Measurements from ENCODE around the gene IL21R. TPM values are rescaled to one million over a fixed set of nuclear protein-coding genes. Genes with fewer than 3 reads are reported as not detected.

IL21R gene
- total RNA-seq, 2 experiments from 2014 or later = 34.5 to 34.8 TPM

DNA sequence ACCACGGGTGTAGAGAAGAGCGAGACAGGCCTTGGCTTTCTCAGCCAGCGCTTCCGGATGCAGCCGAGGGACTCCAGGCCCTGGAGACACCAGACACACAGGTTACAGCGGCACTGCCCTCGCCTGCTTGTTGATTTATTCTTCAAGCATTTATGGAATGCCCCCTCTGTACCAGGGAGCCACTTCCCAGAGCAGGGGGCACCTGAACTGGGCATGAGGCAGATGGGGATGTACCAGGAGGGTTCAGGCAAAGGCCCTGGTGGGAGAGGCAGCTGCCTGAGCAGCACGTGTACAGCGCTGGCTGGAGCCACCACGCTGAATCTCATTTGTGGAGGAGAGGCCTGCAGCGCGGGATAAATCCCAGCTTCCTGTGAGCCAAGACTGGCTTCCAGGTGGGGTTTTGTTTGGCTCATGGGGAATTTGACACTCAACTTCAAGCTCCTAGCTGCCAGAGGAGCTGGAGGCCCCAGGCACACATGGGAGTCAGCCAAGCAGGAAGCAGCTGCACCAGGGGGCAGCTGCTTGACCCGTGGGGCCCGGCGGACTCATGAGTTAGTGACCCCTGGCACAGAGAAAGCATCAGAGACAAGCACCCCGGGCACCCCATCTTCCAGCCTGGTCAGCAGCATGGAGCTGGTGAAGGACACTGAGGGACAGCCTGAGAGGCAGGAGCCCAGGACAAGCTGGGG lies 59.7 kb downstream of the IL21R start:
- H3K9me3 Mint-ChIP-seq = no peaks in the 10 kb centered on the region
- H3K9me3 ChIP-seq (ENCODE audit: control insufficient read depth in 1 of 2, insufficient read depth in 1 of 2, low read length in 2 of 2) = no peaks in the 10 kb centered on the region
- H3K27ac Mint-ChIP-seq = no peak overlapping the region
- intact Hi-C loops (cut with DNase I, micrococcal nuclease) = no loop called here
- H3K27me3 Mint-ChIP-seq = no peaks in the 10 kb centered on the region
- TF ChIP-seq, protein P1, sequence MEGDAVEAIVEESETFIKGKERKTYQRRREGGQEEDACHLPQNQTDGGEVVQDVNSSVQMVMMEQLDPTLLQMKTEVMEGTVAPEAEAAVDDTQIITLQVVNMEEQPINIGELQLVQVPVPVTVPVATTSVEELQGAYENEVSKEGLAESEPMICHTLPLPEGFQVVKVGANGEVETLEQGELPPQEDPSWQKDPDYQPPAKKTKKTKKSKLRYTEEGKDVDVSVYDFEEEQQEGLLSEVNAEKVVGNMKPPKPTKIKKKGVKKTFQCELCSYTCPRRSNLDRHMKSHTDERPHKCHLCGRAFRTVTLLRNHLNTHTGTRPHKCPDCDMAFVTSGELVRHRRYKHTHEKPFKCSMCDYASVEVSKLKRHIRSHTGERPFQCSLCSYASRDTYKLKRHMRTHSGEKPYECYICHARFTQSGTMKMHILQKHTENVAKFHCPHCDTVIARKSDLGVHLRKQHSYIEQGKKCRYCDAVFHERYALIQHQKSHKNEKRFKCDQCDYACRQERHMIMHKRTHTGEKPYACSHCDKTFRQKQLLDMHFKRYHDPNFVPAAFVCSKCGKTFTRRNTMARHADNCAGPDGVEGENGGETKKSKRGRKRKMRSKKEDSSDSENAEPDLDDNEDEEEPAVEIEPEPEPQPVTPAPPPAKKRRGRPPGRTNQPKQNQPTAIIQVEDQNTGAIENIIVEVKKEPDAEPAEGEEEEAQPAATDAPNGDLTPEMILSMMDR (IDR thresholded peaks at IDR 0.05) = no peak
- H3K4me1 Mint-ChIP-seq (ENCODE audit: low read depth) = peaks cover 48% of the 10 kb centered on the region
- H3K4me3 ChIP-seq (ENCODE audit: low read length) = no peak overlapping the region
- POLR2A ChIA-PET = no interaction called here
- no peak overlapping the region for H3K4me3 Mint-ChIP-seq
- no peak for ATAC-seq (ENCODE audit: poor library complexity)
- no peak overlapping the region for H3K27ac ChIP-seq (ENCODE audit: low read depth in 1 of 2, low read length in 2 of 2)
- CTCF ChIA-PET = interaction anchor here (0.6 to 1.5 kb wide), 2 partner anchors 93 to 282 kb away, joined by 4 read pairs; no protein-coding TSS in a partner anchor
- peaks cover 68% of the 10 kb centered on the region for H3K4me1 ChIP-seq (ENCODE audit: insufficient read depth, low read length)
- DNase-seq = no peak
- no peaks in the 10 kb centered on the region for H3K27me3 ChIP-seq (ENCODE audit: control insufficient read depth in 1 of 2, insufficient read depth in 2 of 2, low read length in 2 of 2)
- H3K36me3 Mint-ChIP-seq (ENCODE audit: low read depth) = peaks cover 48% of the 10 kb centered on the region
- H3K36me3 ChIP-seq (ENCODE audit: insufficient read depth, low read length) = peaks cover 46% of the 10 kb centered on the region

DNA sequence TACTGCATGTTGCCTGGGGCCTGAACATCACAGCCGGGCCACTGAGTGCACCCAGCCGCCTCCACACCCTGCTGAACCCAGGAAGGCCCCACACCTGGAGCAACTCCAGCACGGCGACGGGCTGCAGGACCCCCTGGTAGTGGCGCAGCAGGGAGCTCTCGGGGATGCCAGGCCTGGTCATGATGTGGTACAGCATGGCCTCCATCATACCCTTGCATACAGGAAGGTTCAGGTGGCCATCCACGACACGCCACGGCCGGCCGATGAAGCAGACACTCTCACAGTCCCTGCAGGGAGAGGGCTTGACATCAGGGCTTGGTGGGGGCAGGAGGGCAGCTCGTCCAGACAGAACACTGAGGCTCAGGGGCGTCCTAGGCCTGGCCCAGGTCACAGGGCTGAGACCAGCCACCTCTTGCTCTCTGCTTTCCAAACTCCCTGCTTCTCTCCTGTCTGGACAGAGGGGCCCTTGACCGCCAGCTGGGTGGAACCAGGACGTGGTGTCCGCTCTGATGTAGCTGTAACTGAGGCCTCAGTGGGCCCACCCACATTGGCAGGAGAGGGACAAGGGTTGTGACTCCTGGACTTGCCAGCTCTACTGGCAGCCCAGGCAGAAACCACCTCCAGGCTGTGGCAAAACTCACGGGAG lies 60.3 kb downstream of the IL21R start:
- Mint-ChIP-seq H3K9me3 (no peaks in the 10 kb centered on the region), H3K4me3 (no peak overlapping the region), H3K4me1 (ENCODE audit: low read depth) (peaks cover 44% of the 10 kb centered on the region), H3K27me3 (no peaks in the 10 kb centered on the region), H3K36me3 (ENCODE audit: low read depth) (peaks cover 52% of the 10 kb centered on the region), H3K27ac (no peak overlapping the region)
- Histone ChIP-seq H3K27me3 (ENCODE audit: control insufficient read depth in 1 of 2, insufficient read depth in 2 of 2, low read length in 2 of 2) (no peaks in the 10 kb centered on the region), H3K9me3 (ENCODE audit: control insufficient read depth in 1 of 2, insufficient read depth in 1 of 2, low read length in 2 of 2) (no peaks in the 10 kb centered on the region), H3K4me3 (ENCODE audit: low read length) (no peak overlapping the region), H3K36me3 (ENCODE audit: insufficient read depth, low read length) (peaks cover 51% of the 10 kb centered on the region), H3K4me1 (ENCODE audit: insufficient read depth, low read length) (peaks cover 61% of the 10 kb centered on the region), H3K27ac (ENCODE audit: low read depth in 1 of 2, low read length in 2 of 2) (peak overlapping the region; percentile 9 to 63)
- ATAC-seq (ENCODE audit: poor library complexity) (no peak), DNase-seq (no peak)
- ChIA-PET CTCF (interaction anchor here (1.5 kb wide), 1 partner anchor 283 kb away, joined by 4 read pairs; no protein-coding TSS in a partner anchor), POLR2A (interaction anchor here (0.6 to 2.3 kb wide), 4 partner anchors 10 to 350 kb away, joined by 3 to 8 read pairs (median 4); partner anchors contain the start of genes GTF3C1 and KATNIP)
- TF ChIP-seq, protein P1 (IDR thresholded peaks at IDR 0.05) = no peak
- intact Hi-C loops (cut with DNase I, micrococcal nuclease) = no loop called here

DNA sequence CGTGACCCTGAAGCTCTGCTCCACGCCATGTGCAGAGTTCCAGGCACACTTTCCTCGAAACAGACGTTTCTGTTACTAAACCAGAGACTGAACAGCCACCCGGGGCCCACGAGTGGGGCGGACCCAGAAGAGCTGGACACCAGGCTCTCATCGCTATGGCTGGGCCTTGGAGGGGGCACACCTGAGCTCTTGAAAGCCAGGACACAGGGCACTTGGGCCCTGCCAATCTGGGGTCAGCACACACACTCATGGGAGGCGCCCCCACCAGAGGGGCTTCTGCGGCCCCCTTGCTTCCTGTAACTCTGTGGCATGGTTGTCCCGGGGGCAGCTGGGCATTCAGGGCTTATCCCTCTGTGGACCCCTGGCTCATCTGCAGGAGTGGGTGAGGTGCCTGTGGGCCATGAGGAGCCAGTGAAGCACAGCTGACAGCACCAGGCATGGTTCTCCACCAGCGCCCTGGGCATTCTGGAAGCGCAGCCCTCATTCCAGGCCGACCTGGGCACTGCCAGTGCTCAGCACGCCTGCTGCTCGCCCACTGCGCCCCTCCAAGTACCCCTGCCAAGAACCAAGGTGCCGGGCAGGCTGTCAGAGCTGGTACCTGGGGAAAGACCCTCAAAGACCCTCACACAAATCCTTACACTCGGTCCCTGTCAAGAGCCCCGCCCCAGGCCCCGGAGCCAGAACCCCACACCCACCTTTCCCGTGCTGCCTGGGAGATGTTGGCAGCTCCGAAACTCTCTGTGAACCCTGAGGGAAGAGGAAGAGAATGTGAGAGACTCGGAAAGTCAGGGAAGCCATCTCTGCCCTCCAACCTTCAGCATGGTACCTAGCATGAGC lies 61.1 kb downstream of the IL21R start:
- ChIA-PET CTCF (interaction anchor here (1.5 kb wide), 1 partner anchor 283 kb away, joined by 4 read pairs; no protein-coding TSS in a partner anchor), POLR2A (interaction anchor here (0.6 to 2.3 kb wide), 8 partner anchors 11 to 351 kb away, joined by 3 to 8 read pairs (median 3); partner anchors contain the start of genes GTF3C1 and KATNIP)
- Histone ChIP-seq H3K9me3 (ENCODE audit: control insufficient read depth in 1 of 2, insufficient read depth in 1 of 2, low read length in 2 of 2) (no peaks in the 10 kb centered on the region), H3K36me3 (ENCODE audit: insufficient read depth, low read length) (peaks cover 58% of the 10 kb centered on the region), H3K27me3 (ENCODE audit: control insufficient read depth in 1 of 2, insufficient read depth in 2 of 2, low read length in 2 of 2) (no peaks in the 10 kb centered on the region), H3K27ac (ENCODE audit: low read depth in 1 of 2, low read length in 2 of 2) (peak overlapping the region; percentile 37 to 63), H3K4me3 (ENCODE audit: low read length) (peak overlapping the region; percentile 3), H3K4me1 (ENCODE audit: insufficient read depth, low read length) (peaks cover 59% of the 10 kb centered on the region)
- peak overlapping the region; percentile 83 for H3K27ac Mint-ChIP-seq
- intact Hi-C loops (cut with DNase I, micrococcal nuclease) = no loop called here
- no peaks in the 10 kb centered on the region for H3K9me3 Mint-ChIP-seq
- peaks cover 59% of the 10 kb centered on the region for H3K36me3 Mint-ChIP-seq (ENCODE audit: low read depth)
- H3K27me3 Mint-ChIP-seq = no peaks in the 10 kb centered on the region
- peak overlapping the region; percentile 18 for H3K4me3 Mint-ChIP-seq
- DNase-seq (no peak), ATAC-seq (ENCODE audit: poor library complexity) (no peak)
- TF ChIP-seq, protein P1 (IDR thresholded peaks at IDR 0.05) = no peak
- H3K4me1 Mint-ChIP-seq (ENCODE audit: low read depth) = peaks cover 42% of the 10 kb centered on the region

All from CD4-positive, alpha-beta T cell (primary cell).